Activated naive CD4-positive, alpha-beta T cell treated with anti-CD3 and anti-CD28 coated beads, Interleukin-2, amount 10 ng/mL, durations not matched to agents 7 days and 5 days (primary cell): Measurements from ENCODE around the gene VILL.

Experiments
- CTCF ChIA-PET: fragments of 350-600 bp; sonication (Branson Sonifier 250); formaldehyde crosslinking; loops from one replicate; lab custom pipeline; 2021; ENCODE audit warnings: antibody characterized with exemption; lab: Charles Lee
- DNase-seq: peaks from one replicate; pipeline ENCODE4 v3.0.0-alpha.2; 2020
- H3K27ac Mint-ChIP-seq: one replicate; pipeline ENCODE4 v1.8.0; 2021; ENCODE audit warnings: mild to moderate bottlenecking, moderate library complexity, mixed read lengths
- H3K27me3 Mint-ChIP-seq: one replicate; pipeline ENCODE4 v1.8.0; 2021; ENCODE audit warnings: mild to moderate bottlenecking, mixed read lengths
- H3K36me3 Mint-ChIP-seq: one replicate; pipeline ENCODE4 v1.8.0; 2021; ENCODE audit warnings: mixed read lengths
- H3K4me1 Mint-ChIP-seq: one replicate; pipeline ENCODE4 v1.8.0; 2021; ENCODE audit warnings: mixed read lengths
- H3K4me3 Mint-ChIP-seq: one replicate; pipeline ENCODE4 v1.8.0; 2021; ENCODE audit warnings: mild to moderate bottlenecking, moderate library complexity, mixed read lengths
- H3K9me3 Mint-ChIP-seq: one replicate; pipeline ENCODE4 v1.8.0; 2021; ENCODE audit warnings: mixed read lengths

Gene VILL

GRCh38 chr3:37954881-37955280 lies 35.7 kb upstream of the VILL start:
- no peak overlapping the region for H3K4me3 Mint-ChIP-seq
- H3K27me3 Mint-ChIP-seq = no peaks in the 10 kb centered on the region
- CTCF ChIA-PET = interaction anchor here (1.4 kb wide), 2 partner anchors 12 to 26 kb away, joined by 3 to 5 read pairs; no protein-coding TSS in a partner anchor
- H3K27ac Mint-ChIP-seq = no peak overlapping the region
- no peaks in the 10 kb centered on the region for H3K9me3 Mint-ChIP-seq
- no peaks in the 10 kb centered on the region for H3K36me3 Mint-ChIP-seq
- no peak for DNase-seq
- peaks cover 25% of the 10 kb centered on the region for H3K4me1 Mint-ChIP-seq

DNA sequence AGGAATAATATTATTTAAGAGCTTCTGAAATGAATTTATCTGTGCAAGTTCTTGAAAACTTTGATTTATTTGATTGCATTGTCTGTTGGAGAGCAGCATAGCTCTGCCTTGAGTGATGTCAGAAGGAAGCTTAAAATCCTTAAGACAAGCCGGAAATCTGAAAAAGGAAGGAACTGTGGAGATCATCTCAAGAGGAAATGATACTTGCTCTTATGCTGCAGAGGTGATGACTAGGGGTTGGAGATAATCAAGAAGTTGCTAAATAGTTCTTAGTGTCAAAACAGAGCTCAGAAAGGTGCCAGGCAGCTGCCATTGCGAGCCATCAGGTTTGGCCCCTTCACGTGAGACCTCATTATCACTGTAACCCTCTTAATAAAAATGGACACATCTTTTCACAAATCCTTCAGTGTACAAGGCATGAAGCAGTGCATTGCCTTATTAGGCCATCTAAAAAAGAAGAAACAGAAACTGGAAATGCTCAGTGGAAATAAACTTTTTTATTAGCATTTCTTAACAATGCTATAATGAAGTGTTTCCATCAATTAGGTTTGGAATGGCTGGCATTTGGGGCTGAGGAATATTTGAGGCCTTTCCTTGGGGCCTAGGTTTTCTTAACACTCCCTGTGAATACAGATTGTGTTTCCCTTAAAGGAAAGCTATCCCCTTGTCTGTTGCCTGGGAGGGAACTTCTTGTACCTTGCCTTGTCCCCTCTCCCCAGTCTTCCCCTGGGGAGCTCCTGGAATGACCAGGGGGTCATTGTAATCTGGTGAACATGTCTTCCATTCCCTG lies 34.5 kb upstream of the VILL start:
- peak overlapping the region; percentile 39 for H3K27ac Mint-ChIP-seq
- H3K4me3 Mint-ChIP-seq = no peak overlapping the region
- H3K9me3 Mint-ChIP-seq = no peaks in the 10 kb centered on the region
- H3K4me1 Mint-ChIP-seq = peaks cover 25% of the 10 kb centered on the region
- DNase-seq = no peak
- no peaks in the 10 kb centered on the region for H3K27me3 Mint-ChIP-seq
- CTCF ChIA-PET = interaction anchor here (0.9 to 2.4 kb wide), 6 partner anchors 11 to 101 kb away, joined by 3 to 21 read pairs (median 4); no protein-coding TSS in a partner anchor
- H3K36me3 Mint-ChIP-seq = no peaks in the 10 kb centered on the region

GRCh38 chr3:37956723-37957538 lies 33.7 kb upstream of the VILL start:
- Mint-ChIP-seq H3K4me3 (peak overlapping the region; percentile 1), H3K36me3 (no peaks in the 10 kb centered on the region), H3K9me3 (no peaks in the 10 kb centered on the region), H3K27me3 (no peaks in the 10 kb centered on the region), H3K27ac (peak overlapping the region; percentile 89), H3K4me1 (peaks cover 25% of the 10 kb centered on the region)
- no peak for DNase-seq
- CTCF ChIA-PET = interaction anchor here (1.3 to 2.4 kb wide), 4 partner anchors 10 to 101 kb away, joined by 3 to 21 read pairs (median 7); no protein-coding TSS in a partner anchor

- H3K4me3 Mint-ChIP-seq = peak overlapping the region; percentile 1
- no peaks in the 10 kb centered on the region for H3K27me3 Mint-ChIP-seq
- H3K4me1 Mint-ChIP-seq = peaks cover 25% of the 10 kb centered on the region
- no peaks in the 10 kb centered on the region for H3K9me3 Mint-ChIP-seq
- H3K27ac Mint-ChIP-seq = peak overlapping the region; percentile 89
- H3K36me3 Mint-ChIP-seq = no peaks in the 10 kb centered on the region
- DNase-seq = no peak
- CTCF ChIA-PET = interaction anchor here (1.3 to 2.4 kb wide), 2 partner anchors 9 to 17 kb away, joined by 5 to 21 read pairs; no protein-coding TSS in a partner anchor
These were observed 33.0 kb upstream of the VILL start for GRCh38 chr3:37957539-37957936.

DNA sequence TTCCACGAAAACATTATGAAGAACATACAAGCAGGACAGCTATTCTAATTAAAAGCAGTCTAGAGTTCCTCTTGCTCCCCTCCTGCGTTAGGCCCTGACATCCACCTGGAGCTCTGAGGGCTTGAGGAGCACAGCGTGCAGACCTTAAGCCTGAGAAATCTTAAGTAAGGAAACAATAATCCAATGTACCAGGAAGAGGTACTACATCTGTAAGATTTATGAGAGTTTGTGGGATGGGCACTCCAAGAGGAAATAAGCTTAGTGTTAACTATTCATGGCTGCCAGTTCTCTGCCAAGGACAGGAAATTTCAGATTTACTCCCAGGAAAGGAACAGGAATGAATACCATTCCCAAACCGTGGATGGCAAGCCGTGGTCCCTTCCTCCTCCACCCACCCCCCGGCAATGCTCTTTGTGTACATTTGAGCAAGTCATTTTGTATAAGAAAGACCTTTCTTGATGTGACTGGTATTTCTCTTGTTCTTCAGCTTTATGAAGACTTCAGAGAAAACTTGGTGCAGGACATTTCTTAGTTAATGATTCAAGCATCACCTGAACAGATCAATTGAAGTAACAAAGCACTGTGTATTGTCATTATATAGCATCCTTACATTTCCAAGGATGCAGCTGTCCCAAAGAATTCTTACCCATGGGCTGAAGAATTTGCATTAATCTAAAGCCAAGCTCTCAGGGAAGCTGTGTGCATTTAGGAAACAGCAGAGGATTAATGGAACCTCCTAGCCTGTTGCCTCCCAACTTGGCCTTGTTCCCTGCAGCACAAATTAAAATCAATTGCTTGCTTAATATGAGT lies 28.8 kb upstream of the VILL start:
- DNase-seq = no peak
- H3K36me3 Mint-ChIP-seq = no peaks in the 10 kb centered on the region

DNA sequence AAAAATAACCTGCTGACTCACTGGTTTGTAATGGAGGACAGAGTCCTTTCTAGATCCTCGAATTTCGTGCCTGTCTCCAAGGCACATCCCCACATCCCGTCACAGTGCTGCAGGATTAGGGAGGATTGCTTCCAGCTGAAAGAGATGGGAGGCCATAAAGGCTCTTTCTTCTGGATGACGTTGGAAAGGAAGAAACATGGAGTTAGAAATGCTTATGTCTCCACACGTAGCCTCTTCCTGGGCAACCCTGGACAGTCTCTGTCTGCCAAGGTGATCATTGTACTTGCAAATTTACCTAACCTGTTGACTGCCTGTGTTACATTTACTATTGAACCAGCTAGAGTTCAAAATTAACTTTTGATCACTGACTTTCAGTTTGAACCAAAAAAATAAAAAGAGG lies 27.6 kb upstream of the VILL start:
- no peak for DNase-seq
- Mint-ChIP-seq H3K4me3 (no peak overlapping the region), H3K36me3 (no peaks in the 10 kb centered on the region), H3K27me3 (peaks cover 13% of the 10 kb centered on the region), H3K9me3 (no peaks in the 10 kb centered on the region), H3K4me1 (no peaks in the 10 kb centered on the region), H3K27ac (no peak overlapping the region)
- CTCF ChIA-PET = interaction anchor here (1.8 kb wide), 1 partner anchor 97 kb away, joined by 5 read pairs; no protein-coding TSS in a partner anchor

More for the DNA sequence above, 28.8 kb upstream of the VILL start:
- H3K27me3 Mint-ChIP-seq = peaks cover 9% of the 10 kb centered on the region
- H3K4me1 Mint-ChIP-seq = peaks cover 12% of the 10 kb centered on the region
- no peaks in the 10 kb centered on the region for H3K9me3 Mint-ChIP-seq
- no peak overlapping the region for H3K27ac Mint-ChIP-seq
- no peak overlapping the region for H3K4me3 Mint-ChIP-seq
- CTCF ChIA-PET = no interaction called here

DNA sequence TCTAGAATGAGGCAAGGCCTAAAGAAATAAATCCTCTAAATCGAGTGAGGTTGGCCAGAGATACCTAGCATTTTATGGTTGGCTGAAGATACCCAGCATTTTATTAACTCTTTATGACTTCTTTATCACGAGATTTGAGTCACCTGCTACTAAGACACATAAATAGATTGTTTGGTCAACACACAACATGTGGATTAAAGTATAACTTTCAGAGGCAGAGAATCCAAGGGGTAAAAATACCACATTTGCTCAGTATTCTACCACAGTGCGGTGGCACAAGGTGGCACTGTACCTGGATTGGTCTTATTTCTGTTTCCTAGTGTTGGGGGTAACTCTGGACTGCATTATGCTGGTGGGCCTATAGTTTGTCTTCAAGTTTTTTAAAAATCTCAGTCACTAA lies 27.0 kb upstream of the VILL start:
- peaks cover 13% of the 10 kb centered on the region for H3K27me3 Mint-ChIP-seq
- H3K4me3 Mint-ChIP-seq = no peak overlapping the region
- no peak for DNase-seq
- no peaks in the 10 kb centered on the region for H3K36me3 Mint-ChIP-seq
- no peaks in the 10 kb centered on the region for H3K9me3 Mint-ChIP-seq
- H3K27ac Mint-ChIP-seq = no peak overlapping the region
- no peaks in the 10 kb centered on the region for H3K4me1 Mint-ChIP-seq
- CTCF ChIA-PET = interaction anchor here (1.8 to 2.7 kb wide), 2 partner anchors 11 to 98 kb away, joined by 5 to 13 read pairs; no protein-coding TSS in a partner anchor

DNA sequence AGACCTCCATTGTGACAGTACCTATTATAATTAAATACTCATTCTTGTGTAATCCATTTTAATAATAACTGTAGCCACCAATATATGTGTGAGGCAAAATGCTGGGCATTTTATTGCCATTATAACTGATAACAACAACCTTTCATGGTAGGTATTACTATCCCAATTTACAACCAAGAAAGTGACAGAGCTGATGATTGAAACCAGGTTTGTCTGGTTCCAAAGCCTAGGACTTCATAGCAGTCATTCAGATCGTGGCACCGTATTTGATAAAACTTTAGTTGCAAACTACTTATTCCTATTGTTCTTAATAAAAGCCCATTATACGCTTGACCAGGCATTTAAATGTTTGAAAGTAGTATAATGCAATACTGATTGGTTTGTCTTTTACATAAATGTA lies 26.4 kb upstream of the VILL start:
- no peak for DNase-seq
- H3K4me3 Mint-ChIP-seq = no peak overlapping the region
- H3K9me3 Mint-ChIP-seq = no peaks in the 10 kb centered on the region
- no peaks in the 10 kb centered on the region for H3K36me3 Mint-ChIP-seq
- H3K4me1 Mint-ChIP-seq = no peaks in the 10 kb centered on the region
- H3K27me3 Mint-ChIP-seq = peaks cover 13% of the 10 kb centered on the region
- H3K27ac Mint-ChIP-seq = no peak overlapping the region
- CTCF ChIA-PET = interaction anchor here (1.8 to 2.7 kb wide), 2 partner anchors 10 to 98 kb away, joined by 5 to 13 read pairs; no protein-coding TSS in a partner anchor

DNA sequence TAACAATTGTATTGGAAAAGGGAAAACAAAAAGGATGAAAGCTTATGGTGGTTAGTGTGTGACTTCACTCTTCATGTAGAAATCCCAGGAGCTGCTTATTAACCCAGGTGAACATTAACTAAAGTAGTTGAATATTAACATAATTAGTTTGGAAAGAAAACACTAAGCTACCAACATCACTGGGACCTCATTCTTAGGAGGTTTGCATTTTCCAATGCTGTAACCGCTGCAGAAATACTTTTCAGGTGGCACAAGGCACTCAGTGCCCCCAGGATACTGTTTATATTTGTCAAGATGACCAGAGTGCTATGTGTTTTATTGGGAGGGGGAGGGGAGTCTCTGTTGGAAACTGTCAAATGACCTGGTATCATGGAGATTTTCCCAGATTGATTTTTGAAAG lies 25.9 kb upstream of the VILL start:
- DNase-seq = no peak
- no peak overlapping the region for H3K27ac Mint-ChIP-seq
- H3K27me3 Mint-ChIP-seq = peaks cover 13% of the 10 kb centered on the region
- no peak overlapping the region for H3K4me3 Mint-ChIP-seq
- H3K9me3 Mint-ChIP-seq = no peaks in the 10 kb centered on the region
- no peaks in the 10 kb centered on the region for H3K36me3 Mint-ChIP-seq
- CTCF ChIA-PET = interaction anchor here (1.8 to 2.7 kb wide), 2 partner anchors 10 to 99 kb away, joined by 5 to 13 read pairs; no protein-coding TSS in a partner anchor
- H3K4me1 Mint-ChIP-seq = no peaks in the 10 kb centered on the region

DNA sequence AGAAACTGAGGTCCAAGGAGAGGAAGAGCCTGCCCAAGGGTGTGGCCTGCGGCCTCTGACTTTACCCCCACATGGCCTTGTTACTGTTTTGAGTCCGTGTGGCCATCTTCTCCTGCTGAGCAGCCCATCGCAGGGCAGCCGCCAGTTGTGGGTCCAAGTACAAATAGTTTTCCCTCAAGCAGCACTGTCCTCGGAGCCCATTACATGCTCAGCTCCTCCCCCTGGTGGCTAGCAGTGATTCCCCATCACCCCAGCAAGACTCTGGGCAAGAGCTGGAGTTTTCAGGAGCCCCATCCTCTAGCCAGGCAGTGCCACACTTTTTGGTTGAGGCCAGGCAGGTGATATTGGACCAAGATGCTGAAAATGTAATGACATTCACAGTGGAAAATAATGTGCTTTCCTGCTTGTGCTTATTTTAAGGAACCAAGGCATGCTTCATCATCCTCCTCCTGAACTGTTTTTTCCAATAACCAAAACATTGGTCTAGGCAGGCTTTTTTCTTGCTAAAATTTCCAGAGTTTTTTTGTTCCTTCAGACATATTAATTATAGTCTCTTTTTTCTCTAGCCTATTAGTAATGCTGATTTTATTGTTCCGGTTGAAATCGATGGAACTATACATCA lies 23.2 kb upstream of the VILL start:
- DNase-seq = peak; percentile 76
- H3K27ac Mint-ChIP-seq = no peak overlapping the region
- H3K4me3 Mint-ChIP-seq = no peak overlapping the region
- CTCF ChIA-PET = interaction anchor here (0.6 to 5.0 kb wide), 26 partner anchors 9 to 476 kb away, joined by 3 to 37 read pairs (median 3); no protein-coding TSS in a partner anchor
- no peaks in the 10 kb centered on the region for H3K36me3 Mint-ChIP-seq
- no peaks in the 10 kb centered on the region for H3K4me1 Mint-ChIP-seq
- peaks cover 13% of the 10 kb centered on the region for H3K27me3 Mint-ChIP-seq
- no peaks in the 10 kb centered on the region for H3K9me3 Mint-ChIP-seq

DNA sequence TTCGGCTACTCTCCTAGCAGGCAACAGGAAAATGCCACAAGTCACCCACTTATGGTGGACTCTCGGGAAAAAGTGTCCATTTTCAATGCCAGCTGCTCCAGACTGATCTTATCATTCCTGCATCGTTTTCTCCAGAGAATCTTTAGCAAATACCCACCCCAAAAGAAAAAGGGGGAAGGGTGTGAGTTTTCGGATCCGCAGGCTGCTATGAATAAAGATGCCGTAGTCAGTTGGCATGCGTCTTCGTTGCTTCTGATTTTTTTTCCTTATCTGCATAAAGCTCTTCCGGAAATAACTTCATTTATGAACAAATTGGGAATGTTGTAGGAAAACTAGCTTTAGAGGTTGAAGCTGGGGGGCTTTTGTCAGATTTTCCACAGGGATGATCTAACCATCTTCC lies 22.4 kb upstream of the VILL start:
- Mint-ChIP-seq H3K4me3 (no peak overlapping the region), H3K9me3 (no peaks in the 10 kb centered on the region), H3K27me3 (peaks cover 13% of the 10 kb centered on the region), H3K27ac (no peak overlapping the region), H3K36me3 (no peaks in the 10 kb centered on the region), H3K4me1 (no peaks in the 10 kb centered on the region)
- DNase-seq = no peak
- CTCF ChIA-PET = interaction anchor here (0.6 to 5.0 kb wide), 20 partner anchors 8 to 255 kb away, joined by 3 to 37 read pairs (median 4); no protein-coding TSS in a partner anchor

- Mint-ChIP-seq H3K36me3 (no peaks in the 10 kb centered on the region), H3K4me1 (no peaks in the 10 kb centered on the region), H3K4me3 (no peak overlapping the region), H3K9me3 (no peaks in the 10 kb centered on the region), H3K27ac (no peak overlapping the region), H3K27me3 (peaks cover 13% of the 10 kb centered on the region)
- CTCF ChIA-PET = interaction anchor here (0.8 to 5.0 kb wide), 8 partner anchors 11 to 104 kb away, joined by 3 to 37 read pairs (median 6); no protein-coding TSS in a partner anchor
- no peak for DNase-seq
These were observed 21.6 kb upstream of the VILL start for GRCh38 chr3:37968813-37969595.
